Panc1 (cell line): ENCODE results near the gene VAMP8. TPM values are rescaled to one million over a fixed set of nuclear protein-coding genes. Genes with fewer than 3 reads are reported as not detected.

Source experiments
- ATAC-seq: fragments of 200-7000 bp; cut with Tn5 transposase; 2 replicates; pipeline ENCODE4 v1.9.1; 2020; ENCODE audit warnings: mild to moderate bottlenecking, moderate library complexity
- BruUV-seq: library from RNA; stranded (reverse); fragments of 400-500 nt; replicated peaks from 2 replicates; lab custom pipeline; 2021; lab: Mats Ljungman, UMichigan
- CTCF ChIA-PET: fragments of 300-600 bp; sonication (Branson Sonifier 250); formaldehyde crosslinking; loops from one replicate; lab custom pipeline; 2022; ENCODE audit warnings: antibody characterized with exemption; lab: Charles Lee
- POLR2A ChIA-PET: fragments of 300-600 bp; sonication (Branson Sonifier 250); formaldehyde crosslinking; loops from one replicate; lab custom pipeline; 2022; ENCODE audit warnings: antibody characterized with exemption; lab: Charles Lee
- DNase-seq: peaks from one replicate; pipeline ENCODE4 v3.0.0-alpha.2; 2010; ENCODE audit warnings: low read depth, low spot score
- H3K27ac ChIP-seq: 2 replicates; pipeline ENCODE4 v1.5.1; 2011; ENCODE audit warnings: mild to moderate bottlenecking, low read length, inconsistent platforms
- H3K27me3 ChIP-seq: fragments of 200-500 bp; sonication (Bioruptor generic); 2 replicates; pipeline ENCODE4 v1.6.0; 2014; ENCODE audit warnings: low read length, inconsistent platforms; ENCODE audit not compliant: control insufficient read depth, insufficient read depth
- H3K36me3 ChIP-seq: fragments of 200-500 bp; sonication (Bioruptor generic); 2 replicates; pipeline ENCODE4 v1.5.1; 2014; ENCODE audit warnings: inconsistent platforms, mild to moderate bottlenecking, low read length, moderate library complexity; ENCODE audit not compliant: control insufficient read depth, insufficient read depth
- H3K4me1 ChIP-seq: 2 replicates; pipeline ENCODE4 v1.5.1; 2011; ENCODE audit warnings: inconsistent platforms, mild to moderate bottlenecking, low read length, moderate library complexity; ENCODE audit not compliant: control insufficient read depth, insufficient read depth
- H3K4me3 ChIP-seq, 2 experiments: 2 replicates each; pipeline ENCODE4 v1.5.1; 2011 to 2012; ENCODE audit warnings: low read depth in 2 of 2, low read length in 2 of 2, mild to moderate bottlenecking in 2 of 2, inconsistent platforms in 1 of 2, moderate library complexity in 1 of 2
- H3K9me3 ChIP-seq: fragments of 200-500 bp; sonication (Bioruptor generic); 2 replicates; pipeline ENCODE4 v1.5.1; 2014; ENCODE audit warnings: low read depth, mild to moderate bottlenecking, inconsistent platforms, low read length, moderate library complexity; ENCODE audit not compliant: control insufficient read depth, insufficient read depth
- CTCF ChIP-seq: fragments of 450-650 bp; IDR thresholded peaks from 2 replicates; pipeline ENCODE4 v1.5.1; 2017; ENCODE audit warnings: mild to moderate bottlenecking
- POLR2AphosphoS5 ChIP-seq: IDR thresholded peaks from 2 replicates; pipeline ENCODE4 v1.6.1; 2012; ENCODE audit warnings: mild to moderate bottlenecking, low read depth, low read length, moderate library complexity
- REST ChIP-seq, 2 experiments: IDR thresholded peaks; 2 replicates each; pipeline ENCODE4 v1.6.1; 2011 to 2012; ENCODE audit warnings: low read depth in 2 of 2, control low read depth in 1 of 2, low read length in 1 of 2, mild to moderate bottlenecking in 1 of 2, moderate library complexity in 1 of 2; ENCODE audit not compliant: insufficient read depth in 1 of 2
- SIN3A ChIP-seq: IDR thresholded peaks from 2 replicates; pipeline ENCODE4 v1.6.1; 2012; ENCODE audit warnings: low read depth, mild to moderate bottlenecking, low read length, moderate library complexity, borderline replicate concordance; ENCODE audit not compliant: insufficient read depth
- TCF7L2 ChIP-seq: IDR thresholded peaks from 2 replicates; pipeline ENCODE4 v1.6.1; 2011; ENCODE audit warnings: mild to moderate bottlenecking, low read depth, low read length, inconsistent platforms
- in situ Hi-C: cut with HindIII; loops from 2 replicates; pipeline ENCODE4 v1.10.0; 2016; ENCODE audit warnings: low sequenced_read_pairs, low pct_unique_long_range_greater_than_20kb
- intact Hi-C: fragments of 100-400 bp; cut with micrococcal nuclease; formaldehyde crosslinking; loops from one replicate; pipeline ENCODE4 v1.10.0; 2022; ENCODE audit not compliant: unreplicated experiment
- total RNA-seq: library from RNA; stranded (reverse); gene quantifications from one replicate; pipeline ENCODE4 v1.2.1, GENCODE V29; 2021; ENCODE audit not compliant: unreplicated experiment

VAMP8 gene
- total RNA-seq, 1 experiment from 2014 or later = 93.2 TPM

GRCh38 chr2:85566265-85566664, 11.1 kb upstream of the VAMP8 start:
- in situ Hi-C loops = no loop called here
- BruUV-seq = no TSS peak

GRCh38 chr2:85575739-85576138, 1.6 kb upstream of the VAMP8 start:
- no peaks in the 10 kb centered on the region for H3K36me3 ChIP-seq
- ChIA-PET POLR2A (interaction anchor here (0.6 to 0.7 kb wide), 2 partner anchors 28 to 106 kb away, joined by 4 to 7 read pairs; no protein-coding TSS in a partner anchor), CTCF (interaction anchor here (0.6 kb wide), 1 partner anchor 293 kb away, joined by 3 read pairs; no protein-coding TSS in a partner anchor)
- H3K4me3 ChIP-seq = no peak overlapping the region
- H3K4me1 ChIP-seq = peaks cover 27% of the 10 kb centered on the region
- DNase-seq (no peak), ATAC-seq (no peak)
- intact Hi-C loops (no loop called here), in situ Hi-C loops (no loop called here)
- peak overlapping the region; percentile 18; the same call in 1 of the 2 replicates for H3K27ac ChIP-seq
- no peak for TF ChIP-seq SIN3A
- TF ChIP-seq POLR2AphosphoS5 = no peak
- no peak for TF ChIP-seq REST (IDR thresholded peaks at IDR 0.05; ENCODE audit: insufficient read depth in 1 of 2, low read depth in 2 of 2, low read length in 1 of 2)
- TF ChIP-seq CTCF = no peak
- no peak for TF ChIP-seq TCF7L2
- no peaks in the 10 kb centered on the region for H3K9me3 ChIP-seq
- no peaks in the 10 kb centered on the region for H3K27me3 ChIP-seq
- BruUV-seq = no TSS peak

More at GRCh38 chr2:85566265-85566664, 11.1 kb upstream of the VAMP8 start:
- H3K27ac ChIP-seq = no peak overlapping the region
- CTCF ChIA-PET = no interaction called here
- DNase-seq (no peak), ATAC-seq (no peak)
- no peak for TF ChIP-seq SIN3A
- no peaks in the 10 kb centered on the region for H3K4me1 ChIP-seq
- H3K27me3 ChIP-seq = no peaks in the 10 kb centered on the region
- H3K36me3 ChIP-seq = peaks cover 3% of the 10 kb centered on the region; the same call in 1 of the 2 replicates
- no peak overlapping the region for H3K4me3 ChIP-seq
- intact Hi-C loops = no loop called here
- no peaks in the 10 kb centered on the region for H3K9me3 ChIP-seq
- POLR2A ChIA-PET = interaction anchor here (1.0 kb wide), 1 partner anchor 55 kb away, joined by 4 read pairs; no protein-coding TSS in a partner anchor

GRCh38 chr2:85577063-85577385, 362 bp upstream of the VAMP8 start:
- no TSS peak for BruUV-seq
- Histone ChIP-seq H3K27ac (peak overlapping the region; percentile 89), H3K9me3 (no peaks in the 10 kb centered on the region), H3K27me3 (no peaks in the 10 kb centered on the region), H3K4me3 (peak overlapping the region; percentile 49 to 66), H3K36me3 (no peaks in the 10 kb centered on the region), H3K4me1 (peaks cover 27% of the 10 kb centered on the region)
- TF ChIP-seq SIN3A = no peak
- no peak for TF ChIP-seq REST (IDR thresholded peaks at IDR 0.05; ENCODE audit: insufficient read depth in 1 of 2, low read depth in 2 of 2, low read length in 1 of 2)
- TF ChIP-seq POLR2AphosphoS5 = no peak
- TF ChIP-seq CTCF = no peak
- TF ChIP-seq TCF7L2 = no peak
- ChIA-PET CTCF (no interaction called here), POLR2A (interaction anchor here (0.6 to 0.7 kb wide), 2 partner anchors 80 to 421 kb away, joined by 9 to 25 read pairs; no protein-coding TSS in a partner anchor)
- in situ Hi-C loops = no loop called here
- intact Hi-C loops = no loop called here
- ATAC-seq (no peak), DNase-seq (no peak)
